HepG2 (cell line): ENCODE results near the gene TP73. TPM values are rescaled to one million over a fixed set of nuclear protein-coding genes. Genes with fewer than 3 reads are reported as not detected.

Source experiments
- ATAC-seq: fragments of 200-7000 bp; cut with Tn5 transposase; 3 replicates; pipeline ENCODE4 v1.9.1; 2020; ENCODE audit warnings: mild to moderate bottlenecking, moderate library complexity
- BruUV-seq: library from RNA; stranded (reverse); fragments of 400-500 nt; replicated peaks from 2 replicates; lab custom pipeline; 2021; lab: Mats Ljungman, UMichigan
- CTCF ChIA-PET: fragments of 300-600 bp; formaldehyde crosslinking; extraction: SDS; loops from one replicate; lab custom pipeline; 2021; ENCODE audit warnings: low total read pairs, inconsistent platforms, low intra/inter-chr PET ratio; lab: Yijun Ruan, JAX
- POLR2A ChIA-PET: fragments of 350-600 bp; sonication (Branson Sonifier 250); formaldehyde crosslinking; loops from one replicate; lab custom pipeline; 2020; ENCODE audit warnings: antibody characterized with exemption, inconsistent platforms; lab: Yijun Ruan, JAX
- DNase-seq: peaks from one replicate; pipeline ENCODE4 v3.0.0-alpha.2; 2015; ENCODE audit warnings: low spot score
- FAIRE-seq: peaks from 3 replicates; lab custom pipeline; 2011; peaks lifted over from hg19 to GRCh38; lab: Jason Lieb, UNC
- H2AFZ ChIP-seq: one replicate; pipeline ENCODE4 v1.6.1; 2011; ENCODE audit warnings: low read length, inconsistent platforms
- H3K27ac ChIP-seq: fragments of 300-600 bp; 3 replicates; pipeline ENCODE4 v1.8.0; 2011; ENCODE audit warnings: mixed run types, mild to moderate bottlenecking, mixed read lengths, low read length, inconsistent platforms; ENCODE audit not compliant: insufficient read depth; ENCODE audit errors: extremely low read length
- H3K27me3 ChIP-seq, 2 experiments: fragments of 200-600 bp in 1 of 2; 2 replicates in 1 of 2; 3 replicates in 1 of 2; pipeline versions ENCODE4 v1.6.0 to v1.8.0; 2011; ENCODE audit warnings: low read length in 2 of 2, mild to moderate bottlenecking in 2 of 2, moderate library complexity in 2 of 2, inconsistent platforms in 1 of 2; ENCODE audit not compliant: insufficient read depth in 2 of 2, control insufficient read depth in 1 of 2
- H3K36me3 ChIP-seq, 2 experiments: fragments of 200-600 bp in 1 of 2; replicated peaks in 1 of 2; 2 replicates in 1 of 2; 3 replicates in 1 of 2; pipeline versions ENCODE4 v1.5.1 to v1.8.0; 2011; ENCODE audit warnings: low read length in 2 of 2, inconsistent platforms in 1 of 2; ENCODE audit not compliant: insufficient read depth in 2 of 2, control insufficient read depth in 1 of 2
- H3K4me1 ChIP-seq: 2 replicates; pipeline ENCODE4 v1.5.1; 2012; ENCODE audit warnings: low read length, inconsistent platforms; ENCODE audit not compliant: insufficient read depth
- H3K4me2 ChIP-seq: 2 replicates; pipeline ENCODE4 v1.6.0; 2011; ENCODE audit warnings: low read depth, low read length, inconsistent platforms
- H3K4me3 ChIP-seq, 3 experiments: fragments of 200-600 bp in 1 of 3; sonication (generic), shearing (Covaris generic) in 1 of 3; replicated peaks in 1 of 3; 2 replicates each; pipeline ENCODE4 v1.5.1; 2011 to 2016; ENCODE audit warnings: low read length in 3 of 3, inconsistent platforms in 2 of 3, low read depth in 2 of 3, mild to moderate bottlenecking in 2 of 3, control low read depth in 1 of 3, mixed read lengths in 1 of 3; ENCODE audit not compliant: insufficient read depth in 1 of 3
- H3K79me2 ChIP-seq: one replicate; pipeline ENCODE4 v1.6.1; 2011; ENCODE audit warnings: low read length, inconsistent platforms; ENCODE audit not compliant: insufficient read depth
- H3K9ac ChIP-seq: 2 replicates; pipeline ENCODE4 v1.6.0; 2011; ENCODE audit warnings: mild to moderate bottlenecking, low read depth, low read length, inconsistent platforms; ENCODE audit not compliant: insufficient read depth
- H3K9me3 ChIP-seq: 2 replicates; pipeline ENCODE4 v1.5.1; 2012; ENCODE audit warnings: mild to moderate bottlenecking, low read length
- H4K20me1 ChIP-seq: 2 replicates; pipeline ENCODE4 v1.6.0; 2011; ENCODE audit warnings: inconsistent platforms, mild to moderate bottlenecking, low read length, moderate library complexity; ENCODE audit not compliant: insufficient read depth
- MLLT10 ChIP-seq: sonication (generic); formaldehyde crosslinking; IDR thresholded peaks from 2 replicates; pipeline ENCODE4 v1.4.0; 2020; ENCODE audit warnings: missing genetic modification reagents
- SMARCE1 ChIP-seq: fragments of 450-650 bp; IDR thresholded peaks from 2 replicates; pipeline ENCODE4 v1.6.1; 2017; ENCODE audit warnings: borderline replicate concordance
- TEAD2 ChIP-seq: sonication (generic); formaldehyde crosslinking; IDR thresholded peaks from 2 replicates; pipeline ENCODE4 v1.9.0; 2021; ENCODE audit warnings: missing genetic modification reagents
- ZMYM4 ChIP-seq: sonication (generic); formaldehyde crosslinking; IDR thresholded peaks from 2 replicates; pipeline ENCODE4 v1.8.1; 2023; ENCODE audit warnings: mild to moderate bottlenecking, missing genetic modification reagents
- ZNF160 ChIP-seq: sonication (generic); formaldehyde crosslinking; IDR thresholded peaks from 2 replicates; pipeline ENCODE4 v1.8.0; 2022; ENCODE audit warnings: mild to moderate bottlenecking, inconsistent platforms, missing genetic modification reagents
- ZNF589 ChIP-seq: sonication (generic); formaldehyde crosslinking; conservative IDR thresholded peaks from 2 replicates; pipeline ENCODE4 v1.8.0; 2022; ENCODE audit warnings: mild to moderate bottlenecking, moderate library complexity, missing genetic modification reagents
- WGBS: methylation state at CpG from one replicate; pipeline ENCODE4 v1.1.6; 2017; ENCODE audit warnings: low lambda C conversion rate; 5-methylcytosine and 5-hydroxymethylcytosine counted together
- in situ Hi-C: cut with HindIII; loops from 2 replicates; pipeline ENCODE4 v1.10.0; 2017; ENCODE audit warnings: low pct_unique_long_range_greater_than_20kb; ENCODE audit not compliant: extremely low pct_ligation_motif_present
- intact Hi-C: fragments of 100-400 bp; cut with micrococcal nuclease; formaldehyde crosslinking; loops from one replicate; pipeline ENCODE4 v1.10.0; 2022; ENCODE audit not compliant: unreplicated experiment
- polyA plus RNA-seq, 8 experiments: library from polyadenylated mRNA; depleted of rRNA in 3 of 8; stranded (reverse) in 7 of 8; unstranded in 1 of 8; fragments of >200 nt; fragmentation: Illumina TruSeq in 4 of 8; extraction: Trizol in 4 of 8; gene quantifications; 2 replicates each; pipeline versions ENCODE4 v1.2.1 to v1.2.3, GENCODE V29; 2011 to 2016; ENCODE audit warnings: low read depth in 4 of 8, missing spikeins in 1 of 8, mixed read lengths in 1 of 8; ENCODE audit not compliant: insufficient read depth in 1 of 8
- total RNA-seq, 5 experiments: library from RNA; depleted of rRNA; stranded (reverse); fragments of >200 nt; fragmentation: Illumina TruSeq; extraction: Trizol; gene quantifications; 2 replicates each; pipeline ENCODE4 v1.2.3, GENCODE V29; 2016; ENCODE audit warnings: low read depth in 1 of 5
- TF ChIP-seq, protein P1 (sequence below): sonication (generic); formaldehyde crosslinking; IDR thresholded peaks from 2 replicates; pipeline ENCODE4 v1.5.1; 2020; ENCODE audit warnings: mild to moderate bottlenecking, missing genetic modification reagents, borderline replicate concordance

Gene TP73
- total and polyA plus RNA-seq, 2 of the 13 experiments (the other 11 are each of a cell fraction or from before 2014, with no cell fraction given) = 0.49 to 1.1 TPM

DNA sequence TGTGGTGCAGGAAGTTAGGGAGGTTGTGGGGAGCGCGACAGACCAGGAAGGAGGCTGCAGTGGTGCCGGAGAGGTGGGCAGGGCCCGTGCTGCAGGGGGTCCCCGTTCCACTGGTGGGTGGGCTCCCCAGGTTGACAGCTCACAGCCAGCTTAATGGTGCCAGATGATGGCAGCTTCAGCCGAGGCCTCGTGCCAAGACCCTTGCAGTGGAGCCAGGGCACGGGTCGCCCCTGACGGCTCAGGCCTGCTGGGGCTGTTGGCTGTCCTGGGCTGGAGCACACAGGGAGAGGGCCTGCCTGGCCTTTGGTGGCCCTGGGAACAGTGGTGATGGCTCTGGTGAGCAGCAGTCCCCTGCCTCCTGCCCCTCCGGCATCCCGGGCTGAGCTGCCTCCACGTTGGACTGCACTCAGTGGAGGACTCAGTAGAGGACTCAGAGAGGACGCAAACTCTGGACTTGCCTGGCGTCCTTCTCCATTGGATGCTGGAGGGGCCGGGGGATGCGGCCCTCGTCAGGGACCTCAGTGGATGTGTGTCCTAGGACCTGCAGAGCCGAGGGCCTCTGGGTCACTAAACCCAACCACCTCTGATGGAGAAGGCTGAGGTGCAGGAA, 53.1 kb downstream of the TP73 start (continued):
- TF ChIP-seq, protein P1, sequence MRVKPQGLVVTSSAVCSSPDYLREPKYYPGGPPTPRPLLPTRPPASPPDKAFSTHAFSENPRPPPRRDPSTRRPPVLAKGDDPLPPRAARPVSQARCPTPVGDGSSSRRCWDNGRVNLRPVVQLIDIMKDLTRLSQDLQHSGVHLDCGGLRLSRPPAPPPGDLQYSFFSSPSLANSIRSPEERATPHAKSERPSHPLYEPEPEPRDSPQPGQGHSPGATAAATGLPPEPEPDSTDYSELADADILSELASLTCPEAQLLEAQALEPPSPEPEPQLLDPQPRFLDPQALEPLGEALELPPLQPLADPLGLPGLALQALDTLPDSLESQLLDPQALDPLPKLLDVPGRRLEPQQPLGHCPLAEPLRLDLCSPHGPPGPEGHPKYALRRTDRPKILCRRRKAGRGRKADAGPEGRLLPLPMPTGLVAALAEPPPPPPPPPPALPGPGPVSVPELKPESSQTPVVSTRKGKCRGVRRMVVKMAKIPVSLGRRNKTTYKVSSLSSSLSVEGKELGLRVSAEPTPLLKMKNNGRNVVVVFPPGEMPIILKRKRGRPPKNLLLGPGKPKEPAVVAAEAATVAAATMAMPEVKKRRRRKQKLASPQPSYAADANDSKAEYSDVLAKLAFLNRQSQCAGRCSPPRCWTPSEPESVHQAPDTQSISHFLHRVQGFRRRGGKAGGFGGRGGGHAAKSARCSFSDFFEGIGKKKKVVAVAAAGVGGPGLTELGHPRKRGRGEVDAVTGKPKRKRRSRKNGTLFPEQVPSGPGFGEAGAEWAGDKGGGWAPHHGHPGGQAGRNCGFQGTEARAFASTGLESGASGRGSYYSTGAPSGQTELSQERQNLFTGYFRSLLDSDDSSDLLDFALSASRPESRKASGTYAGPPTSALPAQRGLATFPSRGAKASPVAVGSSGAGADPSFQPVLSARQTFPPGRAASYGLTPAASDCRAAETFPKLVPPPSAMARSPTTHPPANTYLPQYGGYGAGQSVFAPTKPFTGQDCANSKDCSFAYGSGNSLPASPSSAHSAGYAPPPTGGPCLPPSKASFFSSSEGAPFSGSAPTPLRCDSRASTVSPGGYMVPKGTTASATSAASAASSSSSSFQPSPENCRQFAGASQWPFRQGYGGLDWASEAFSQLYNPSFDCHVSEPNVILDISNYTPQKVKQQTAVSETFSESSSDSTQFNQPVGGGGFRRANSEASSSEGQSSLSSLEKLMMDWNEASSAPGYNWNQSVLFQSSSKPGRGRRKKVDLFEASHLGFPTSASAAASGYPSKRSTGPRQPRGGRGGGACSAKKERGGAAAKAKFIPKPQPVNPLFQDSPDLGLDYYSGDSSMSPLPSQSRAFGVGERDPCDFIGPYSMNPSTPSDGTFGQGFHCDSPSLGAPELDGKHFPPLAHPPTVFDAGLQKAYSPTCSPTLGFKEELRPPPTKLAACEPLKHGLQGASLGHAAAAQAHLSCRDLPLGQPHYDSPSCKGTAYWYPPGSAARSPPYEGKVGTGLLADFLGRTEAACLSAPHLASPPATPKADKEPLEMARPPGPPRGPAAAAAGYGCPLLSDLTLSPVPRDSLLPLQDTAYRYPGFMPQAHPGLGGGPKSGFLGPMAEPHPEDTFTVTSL (CRISPR knock-in tag) = no peak
- TF ChIP-seq SMARCE1 = no peak
- TF ChIP-seq ZNF160 (CRISPR knock-in tag) = no peak
- TF ChIP-seq MLLT10 (CRISPR knock-in tag) = no peak
- no peak for TF ChIP-seq ZMYM4 (CRISPR knock-in tag)

DNA sequence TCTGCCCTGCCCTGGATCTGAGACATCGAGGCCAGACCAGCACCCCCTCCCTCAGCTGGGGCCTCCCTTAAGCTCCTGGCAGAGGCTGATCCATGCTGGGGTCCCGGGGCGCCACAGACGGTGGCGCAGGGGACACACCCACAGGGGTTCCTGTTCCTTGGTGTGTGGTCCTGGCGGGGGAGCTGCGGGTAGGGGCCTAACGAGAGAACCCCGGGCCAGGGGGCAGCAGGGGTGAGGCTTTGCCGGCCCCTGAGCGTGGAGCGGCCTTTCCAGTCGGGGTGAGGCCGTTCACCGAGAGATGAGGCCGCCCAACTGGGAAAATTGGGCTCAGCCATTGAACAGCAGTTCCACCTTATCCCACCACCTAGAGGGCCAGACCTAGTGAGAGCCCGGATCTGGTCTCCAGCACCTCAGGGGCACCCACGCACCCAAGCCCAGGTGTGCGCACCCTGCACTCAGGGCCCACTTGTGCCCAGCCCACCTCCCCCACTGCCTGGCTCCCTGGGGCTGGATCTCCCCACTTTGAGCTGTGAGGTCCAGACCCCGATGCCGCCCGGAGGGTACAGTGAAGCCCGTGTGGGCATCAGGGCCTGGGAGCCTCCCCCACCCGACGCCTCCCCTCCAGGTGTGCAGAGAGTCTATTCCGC, 54.5 kb downstream of the TP73 start:
- Histone ChIP-seq H3K9me3 (no peaks in the 10 kb centered on the region), H3K79me2 (no peaks in the 10 kb centered on the region), H3K4me2 (no peak overlapping the region), H3K4me1 (no peaks in the 10 kb centered on the region), H3K27ac (no peak overlapping the region), H2AFZ (no peak overlapping the region), H3K9ac (no peak overlapping the region), H4K20me1 (no peaks in the 10 kb centered on the region), H3K4me3 (no peak overlapping the region), H3K36me3 (no peaks in the 10 kb centered on the region), H3K27me3 (no peaks in the 10 kb centered on the region)
- DNase-seq (no peak), FAIRE-seq (no peak), ATAC-seq (no peak)
- TF ChIP-seq ZNF589 (CRISPR knock-in tag) (no peak), TEAD2 (CRISPR knock-in tag) (no peak)
- BruUV-seq = no TSS peak
- WGBS = 95% methylated on average over 8 of the region's 26 CpGs
- ChIA-PET POLR2A (no interaction called here), CTCF (no interaction called here)
- in situ Hi-C loops = no loop called here
- intact Hi-C loops = no loop called here
